Astrocyte (in vitro differentiated cells and primary cell): ENCODE measurements around the gene TMOD3.

Experiments
- EZH2 ChIP-seq: IDR thresholded peaks from 2 replicates; pipeline ENCODE4 v1.6.1; 2012; ENCODE audit warnings: mild to moderate bottlenecking, low read length, inconsistent platforms; ENCODE audit not compliant: insufficient read depth
- TF ChIP-seq, protein P1 (sequence below): IDR thresholded peaks from 2 replicates; pipeline ENCODE4 v1.5.1; 2011; ENCODE audit warnings: low read depth, mild to moderate bottlenecking, inconsistent platforms, low read length, moderate library complexity; ENCODE audit not compliant: insufficient read depth

DNA sequence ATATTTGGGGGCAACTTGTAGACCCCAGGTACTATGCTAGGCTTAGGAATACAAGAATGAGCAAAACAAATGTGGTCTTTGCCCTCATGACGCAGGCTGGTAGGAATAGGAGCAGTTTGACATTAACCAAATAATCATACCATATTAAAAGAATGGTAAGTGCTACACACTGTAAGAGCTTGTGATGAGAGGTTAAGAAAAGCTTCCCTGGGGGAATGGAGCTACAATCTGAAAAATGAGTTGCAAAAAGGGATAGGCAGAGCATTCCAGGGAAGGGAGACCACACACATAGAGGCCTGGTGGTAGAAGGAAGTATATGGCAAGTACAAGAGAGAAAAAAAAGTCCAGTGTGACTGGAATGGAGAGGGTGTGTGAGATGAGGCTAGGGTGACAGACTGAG is 37.3 kb downstream of the TMOD3 start:
- TF ChIP-seq, protein P1, sequence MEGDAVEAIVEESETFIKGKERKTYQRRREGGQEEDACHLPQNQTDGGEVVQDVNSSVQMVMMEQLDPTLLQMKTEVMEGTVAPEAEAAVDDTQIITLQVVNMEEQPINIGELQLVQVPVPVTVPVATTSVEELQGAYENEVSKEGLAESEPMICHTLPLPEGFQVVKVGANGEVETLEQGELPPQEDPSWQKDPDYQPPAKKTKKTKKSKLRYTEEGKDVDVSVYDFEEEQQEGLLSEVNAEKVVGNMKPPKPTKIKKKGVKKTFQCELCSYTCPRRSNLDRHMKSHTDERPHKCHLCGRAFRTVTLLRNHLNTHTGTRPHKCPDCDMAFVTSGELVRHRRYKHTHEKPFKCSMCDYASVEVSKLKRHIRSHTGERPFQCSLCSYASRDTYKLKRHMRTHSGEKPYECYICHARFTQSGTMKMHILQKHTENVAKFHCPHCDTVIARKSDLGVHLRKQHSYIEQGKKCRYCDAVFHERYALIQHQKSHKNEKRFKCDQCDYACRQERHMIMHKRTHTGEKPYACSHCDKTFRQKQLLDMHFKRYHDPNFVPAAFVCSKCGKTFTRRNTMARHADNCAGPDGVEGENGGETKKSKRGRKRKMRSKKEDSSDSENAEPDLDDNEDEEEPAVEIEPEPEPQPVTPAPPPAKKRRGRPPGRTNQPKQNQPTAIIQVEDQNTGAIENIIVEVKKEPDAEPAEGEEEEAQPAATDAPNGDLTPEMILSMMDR: no peak
- TF ChIP-seq EZH2: no peak
